GM19455 (cell line): ENCODE results near the gene AFF3.

Source experiments
- ATAC-seq: cut with Tn5 transposase; IDR thresholded peaks from one replicate; pipeline ENCODE4 v1.9.1; 2021; ENCODE audit not compliant: unreplicated experiment

The AFF3 gene

GRCh38 chr2:100016756-100017155 lies 125.6 kb downstream of the AFF3 start:
- ATAC-seq: no peak

GRCh38 chr2:100015849-100016248 lies 126.5 kb downstream of the AFF3 start:
- no peak for ATAC-seq

GRCh38 chr2:100013892-100014677 lies 128.3 kb downstream of the AFF3 start:
- no peak for ATAC-seq

- no peak for ATAC-seq
Observed at GRCh38 chr2:100012561-100012960, 129.8 kb downstream of the AFF3 start.

- ATAC-seq: no peak
Observed at GRCh38 chr2:100011272-100011731, 131.1 kb downstream of the AFF3 start.

GRCh38 chr2:100010606-100011005 lies 131.8 kb downstream of the AFF3 start:
- no peak for ATAC-seq

- no peak for ATAC-seq
Observed at GRCh38 chr2:100009743-100010142, 132.6 kb downstream of the AFF3 start.

GRCh38 chr2:100008956-100009355 lies 133.4 kb downstream of the AFF3 start:
- no peak for ATAC-seq

- no peak for ATAC-seq
Observed at GRCh38 chr2:100006516-100006915, 135.9 kb downstream of the AFF3 start.

- ATAC-seq: no peak
Observed at GRCh38 chr2:100004959-100005387, 137.4 kb downstream of the AFF3 start.

- ATAC-seq: no peak
Observed at GRCh38 chr2:100004348-100004884, 138.0 kb downstream of the AFF3 start.

GRCh38 chr2:100002059-100002458 lies 140.3 kb downstream of the AFF3 start:
- ATAC-seq: no peak

GRCh38 chr2:100000915-100001707 lies 141.3 kb downstream of the AFF3 start:
- ATAC-seq: no peak

- ATAC-seq: no peak
Observed at GRCh38 chr2:99998651-99999320, 143.6 kb downstream of the AFF3 start.

GRCh38 chr2:99989905-99990304 lies 152.5 kb downstream of the AFF3 start:
- no peak for ATAC-seq

GRCh38 chr2:99988599-99988998 lies 153.8 kb downstream of the AFF3 start:
- no peak for ATAC-seq

- no peak for ATAC-seq
Observed at GRCh38 chr2:99987160-99987559, 155.2 kb downstream of the AFF3 start.

- no peak for ATAC-seq
Observed at GRCh38 chr2:99984799-99985515, 157.4 kb downstream of the AFF3 start.

GRCh38 chr2:99982744-99983143 lies 159.6 kb downstream of the AFF3 start:
- no peak for ATAC-seq

GRCh38 chr2:99981840-99982239 lies 160.6 kb downstream of the AFF3 start:
- no peak for ATAC-seq

- ATAC-seq: no peak
Observed at GRCh38 chr2:99980176-99980575, 162.2 kb downstream of the AFF3 start.
